K562 (cell line): ENCODE data around the gene TENT4B. TPM values are rescaled to one million over a fixed set of nuclear protein-coding genes. Genes with fewer than 3 reads are reported as not detected.

Source experiments
- GABPB1 ChIP-seq: sonication (generic); formaldehyde crosslinking; IDR thresholded peaks from 2 replicates; pipeline ENCODE4 v1.8.0; 2022; ENCODE audit warnings: mild to moderate bottlenecking, missing genetic modification reagents
- GATAD2B ChIP-seq: fragments of 450-650 bp; IDR thresholded peaks from 2 replicates; pipeline ENCODE4 v1.6.1; 2017; ENCODE audit warnings: mild to moderate bottlenecking, borderline replicate concordance
- GTF2E2 ChIP-seq: fragments of 200-800 bp; sonication (Bioruptor generic); IDR thresholded peaks from 2 replicates; pipeline ENCODE4 v1.6.1; 2016; ENCODE audit warnings: missing genetic modification characterization, missing compliant biosample characterization
- MYBL2 ChIP-seq, 2 experiments: fragments of 450-650 bp in 1 of 2; sonication (generic) in 1 of 2; formaldehyde crosslinking in 1 of 2; IDR thresholded peaks; 2 replicates each; pipeline versions ENCODE4 v1.6.1 to v1.8.1; 2017 to 2022; ENCODE audit warnings: borderline replicate concordance in 1 of 2, inconsistent platforms in 1 of 2, low read depth in 1 of 2, mild to moderate bottlenecking in 1 of 2, missing genetic modification reagents in 1 of 2, moderate library complexity in 1 of 2
- PATZ1 ChIP-seq: fragments of 250-450 bp; sonication (Bioruptor Pico); IDR thresholded peaks from 2 replicates; pipeline ENCODE4 v1.5.0; 2020; ENCODE audit warnings: mild to moderate bottlenecking, borderline replicate concordance
- RBM14 ChIP-seq: fragments of 200-400 bp; formaldehyde crosslinking; IDR thresholded peaks from 2 replicates; pipeline ENCODE4 v1.6.1; 2018; ENCODE audit warnings: low read depth, mild to moderate bottlenecking, low read length, moderate library complexity, borderline replicate concordance; ENCODE audit not compliant: insufficient read depth
- SRSF9 ChIP-seq: fragments of 200-400 bp; formaldehyde crosslinking; IDR thresholded peaks from 2 replicates; pipeline ENCODE4 v1.6.1; 2017; ENCODE audit warnings: low read depth, low read length, borderline replicate concordance
- STAT5A ChIP-seq: IDR thresholded peaks from 2 replicates; pipeline ENCODE4 v1.6.1; 2012; ENCODE audit warnings: low read length, inconsistent platforms, borderline replicate concordance
- ZNF212 ChIP-seq: fragments of 450-650 bp; formaldehyde crosslinking; IDR thresholded peaks from 2 replicates; pipeline ENCODE4 v1.4.0; 2020; ENCODE audit warnings: mild to moderate bottlenecking
- ZNF512 ChIP-seq: IDR thresholded peaks from 2 replicates; pipeline ENCODE4 v1.6.1; 2016; ENCODE audit warnings: missing genetic modification characterization, missing compliant biosample characterization
- ZNF830 ChIP-seq: fragments of 250-450 bp; sonication (Bioruptor Pico); IDR thresholded peaks from 2 replicates; pipeline ENCODE4 v1.5.0; 2021; ENCODE audit warnings: mild to moderate bottlenecking
- polyA plus RNA-seq, 8 experiments: library from polyadenylated mRNA; depleted of rRNA in 4 of 8; stranded (reverse) in 5 of 8; unstranded in 3 of 8; fragments of >200 nt; fragmentation: Nextera tagmentation in 2 of 8; fragmentation: Illumina TruSeq in 1 of 8; extraction: Ambion mirVana in 2 of 8; extraction: Trizol in 1 of 8; gene quantifications; 2 replicates each; pipeline versions ENCODE4 v1.2.1 to v1.2.3, GENCODE V29; 2011 to 2014; ENCODE audit warnings: inconsistent platforms in 1 of 8, missing spikeins in 1 of 8
- total RNA-seq, 7 experiments: library from RNA; depleted of rRNA in 6 of 7; stranded (reverse); fragments of >200 nt in 6 of 7; fragmentation: Illumina TruSeq in 2 of 7; extraction: Trizol in 2 of 7; gene quantifications; 2 replicates each; pipeline versions ENCODE4 v1.2.1 to v1.2.3, GENCODE V29; 2011 to 2021; ENCODE audit warnings: low replicate concordance in 1 of 7
- TF ChIP-seq, protein P1 (sequence below): fragments of 250-450 bp; sonication (Bioruptor Pico); IDR thresholded peaks from 2 replicates; pipeline ENCODE4 v1.4.0; 2020; ENCODE audit warnings: mild to moderate bottlenecking, moderate library complexity
- TF ChIP-seq, protein P2 (sequence below): fragments of 250-450 bp; sonication (Bioruptor Pico); IDR thresholded peaks from 2 replicates; pipeline ENCODE4 v1.8.0; 2021; ENCODE audit warnings: moderate library complexity, mild to moderate bottlenecking, inconsistent platforms

Gene TENT4B
- total and polyA plus RNA-seq, 9 of the 15 experiments (the other 6 are each of a cell fraction or from before 2014, with no cell fraction given), result 5.2 to 8.4 (median 7.0) TPM

GRCh38 chr16:50263060-50263909 lies 110.2 kb downstream of the TENT4B start (continued):
- TF ChIP-seq, protein P1, sequence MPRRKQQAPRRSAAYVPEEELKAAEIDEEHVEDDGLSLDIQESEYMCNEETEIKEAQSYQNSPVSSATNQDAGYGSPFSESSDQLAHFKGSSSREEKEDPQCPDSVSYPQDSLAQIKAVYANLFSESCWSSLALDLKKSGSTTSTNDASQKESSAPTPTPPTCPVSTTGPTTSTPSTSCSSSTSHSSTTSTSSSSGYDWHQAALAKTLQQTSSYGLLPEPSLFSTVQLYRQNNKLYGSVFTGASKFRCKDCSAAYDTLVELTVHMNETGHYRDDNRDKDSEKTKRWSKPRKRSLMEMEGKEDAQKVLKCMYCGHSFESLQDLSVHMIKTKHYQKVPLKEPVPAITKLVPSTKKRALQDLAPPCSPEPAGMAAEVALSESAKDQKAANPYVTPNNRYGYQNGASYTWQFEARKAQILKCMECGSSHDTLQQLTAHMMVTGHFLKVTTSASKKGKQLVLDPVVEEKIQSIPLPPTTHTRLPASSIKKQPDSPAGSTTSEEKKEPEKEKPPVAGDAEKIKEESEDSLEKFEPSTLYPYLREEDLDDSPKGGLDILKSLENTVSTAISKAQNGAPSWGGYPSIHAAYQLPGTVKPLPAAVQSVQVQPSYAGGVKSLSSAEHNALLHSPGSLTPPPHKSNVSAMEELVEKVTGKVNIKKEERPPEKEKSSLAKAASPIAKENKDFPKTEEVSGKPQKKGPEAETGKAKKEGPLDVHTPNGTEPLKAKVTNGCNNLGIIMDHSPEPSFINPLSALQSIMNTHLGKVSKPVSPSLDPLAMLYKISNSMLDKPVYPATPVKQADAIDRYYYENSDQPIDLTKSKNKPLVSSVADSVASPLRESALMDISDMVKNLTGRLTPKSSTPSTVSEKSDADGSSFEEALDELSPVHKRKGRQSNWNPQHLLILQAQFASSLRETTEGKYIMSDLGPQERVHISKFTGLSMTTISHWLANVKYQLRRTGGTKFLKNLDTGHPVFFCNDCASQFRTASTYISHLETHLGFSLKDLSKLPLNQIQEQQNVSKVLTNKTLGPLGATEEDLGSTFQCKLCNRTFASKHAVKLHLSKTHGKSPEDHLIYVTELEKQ (CRISPR knock-in tag), result no peak
- TF ChIP-seq RBM14 (no peak), GABPB1 (CRISPR knock-in tag) (peak; percentile 49; the same call in 1 of the 2 replicates), SRSF9 (no peak), ZNF512 (tag) (no peak), STAT5A (peak; percentile 76; the same call in 1 of the 2 replicates), ZNF830 (CRISPR knock-in tag) (no peak), ZNF212 (CRISPR knock-in tag) (no peak), MYBL2 (IDR thresholded peaks at IDR 0.05; ENCODE audit: low read depth) (no peak), MYBL2 (CRISPR knock-in tag; IDR thresholded peaks at IDR 0.05; ENCODE audit: borderline replicate concordance) (no peak), GATAD2B (0 out of 2 replicates have a peak, but pooled peaks have one; percentile 23), PATZ1 (CRISPR knock-in tag) (no peak), GTF2E2 (tag) (no peak)
- TF ChIP-seq, protein P2, sequence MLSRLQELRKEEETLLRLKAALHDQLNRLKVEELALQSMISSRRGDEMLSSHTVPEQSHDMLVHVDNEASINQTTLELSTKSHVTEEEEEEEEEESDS (CRISPR knock-in tag), result no peak
